ENCODE results near the gene FOCAD.

- TF ChIP-seq, protein P1, sequence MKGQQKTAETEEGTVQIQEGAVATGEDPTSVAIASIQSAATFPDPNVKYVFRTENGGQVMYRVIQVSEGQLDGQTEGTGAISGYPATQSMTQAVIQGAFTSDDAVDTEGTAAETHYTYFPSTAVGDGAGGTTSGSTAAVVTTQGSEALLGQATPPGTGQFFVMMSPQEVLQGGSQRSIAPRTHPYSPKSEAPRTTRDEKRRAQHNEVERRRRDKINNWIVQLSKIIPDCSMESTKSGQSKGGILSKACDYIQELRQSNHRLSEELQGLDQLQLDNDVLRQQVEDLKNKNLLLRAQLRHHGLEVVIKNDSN (IDR thresholded peaks at IDR 0.05): no peak
- TF ChIP-seq, protein P2, sequence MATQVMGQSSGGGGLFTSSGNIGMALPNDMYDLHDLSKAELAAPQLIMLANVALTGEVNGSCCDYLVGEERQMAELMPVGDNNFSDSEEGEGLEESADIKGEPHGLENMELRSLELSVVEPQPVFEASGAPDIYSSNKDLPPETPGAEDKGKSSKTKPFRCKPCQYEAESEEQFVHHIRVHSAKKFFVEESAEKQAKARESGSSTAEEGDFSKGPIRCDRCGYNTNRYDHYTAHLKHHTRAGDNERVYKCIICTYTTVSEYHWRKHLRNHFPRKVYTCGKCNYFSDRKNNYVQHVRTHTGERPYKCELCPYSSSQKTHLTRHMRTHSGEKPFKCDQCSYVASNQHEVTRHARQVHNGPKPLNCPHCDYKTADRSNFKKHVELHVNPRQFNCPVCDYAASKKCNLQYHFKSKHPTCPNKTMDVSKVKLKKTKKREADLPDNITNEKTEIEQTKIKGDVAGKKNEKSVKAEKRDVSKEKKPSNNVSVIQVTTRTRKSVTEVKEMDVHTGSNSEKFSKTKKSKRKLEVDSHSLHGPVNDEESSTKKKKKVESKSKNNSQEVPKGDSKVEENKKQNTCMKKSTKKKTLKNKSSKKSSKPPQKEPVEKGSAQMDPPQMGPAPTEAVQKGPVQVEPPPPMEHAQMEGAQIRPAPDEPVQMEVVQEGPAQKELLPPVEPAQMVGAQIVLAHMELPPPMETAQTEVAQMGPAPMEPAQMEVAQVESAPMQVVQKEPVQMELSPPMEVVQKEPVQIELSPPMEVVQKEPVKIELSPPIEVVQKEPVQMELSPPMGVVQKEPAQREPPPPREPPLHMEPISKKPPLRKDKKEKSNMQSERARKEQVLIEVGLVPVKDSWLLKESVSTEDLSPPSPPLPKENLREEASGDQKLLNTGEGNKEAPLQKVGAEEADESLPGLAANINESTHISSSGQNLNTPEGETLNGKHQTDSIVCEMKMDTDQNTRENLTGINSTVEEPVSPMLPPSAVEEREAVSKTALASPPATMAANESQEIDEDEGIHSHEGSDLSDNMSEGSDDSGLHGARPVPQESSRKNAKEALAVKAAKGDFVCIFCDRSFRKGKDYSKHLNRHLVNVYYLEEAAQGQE (IDR thresholded peaks at IDR 0.05; ENCODE audit: low read depth): no peak
- TF ChIP-seq, protein P3, sequence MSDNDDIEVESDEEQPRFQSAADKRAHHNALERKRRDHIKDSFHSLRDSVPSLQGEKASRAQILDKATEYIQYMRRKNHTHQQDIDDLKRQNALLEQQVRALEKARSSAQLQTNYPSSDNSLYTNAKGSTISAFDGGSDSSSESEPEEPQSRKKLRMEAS (IDR thresholded peaks at IDR 0.05): no peak
- TF ChIP-seq NFIC (IDR thresholded peaks at IDR 0.05): no peak
- TF ChIP-seq TAF1 (IDR thresholded peaks at IDR 0.05; ENCODE audit: low read depth): no peak
- TF ChIP-seq CEBPB (IDR thresholded peaks at IDR 0.05): no peak
- TF ChIP-seq EP300 (IDR thresholded peaks at IDR 0.05; ENCODE audit: borderline replicate concordance): no peak
- TF ChIP-seq RAD21 (IDR thresholded peaks at IDR 0.05; ENCODE audit: low read depth): no peak
- no peak for TF ChIP-seq ZBTB7A (IDR thresholded peaks at IDR 0.05; ENCODE audit: low read depth)
These were observed 10.2 kb downstream of the FOCAD start for GRCh38 chr9:20694248-20694647.

Data from Ishikawa (cell line).